HG03280 (cell line): ENCODE data around the gene LCE6A.

Experiments used
- ATAC-seq: cut with Tn5 transposase; IDR thresholded peaks from one replicate; pipeline ENCODE4 v1.9.1; 2021; ENCODE audit warnings: mild to moderate bottlenecking, moderate library complexity; ENCODE audit not compliant: unreplicated experiment

Gene LCE6A

DNA sequence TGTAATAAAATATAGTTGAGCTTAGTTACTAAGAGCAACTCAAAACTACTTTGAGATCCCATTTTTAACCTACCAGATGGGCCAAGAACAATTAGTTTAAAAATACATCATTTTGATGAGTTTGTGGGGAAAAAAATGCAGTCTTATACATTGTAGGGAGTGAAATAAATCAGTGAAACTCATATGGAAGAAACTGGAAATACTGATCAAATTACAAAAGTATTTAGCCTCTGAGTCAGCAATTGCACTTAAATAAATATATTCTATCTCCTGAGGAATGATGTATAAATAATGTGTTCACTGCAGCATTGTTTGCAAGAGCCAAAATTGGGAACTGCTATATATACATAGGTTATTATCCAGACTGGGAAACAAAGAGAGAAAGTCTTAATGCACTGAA is 30.8 kb downstream of the LCE6A start:
- ATAC-seq = no peak

GRCh38 chr1:152876827-152877226 is 34.2 kb downstream of the LCE6A start:
- ATAC-seq = no peak

GRCh38 chr1:152878042-152878441 is 35.4 kb downstream of the LCE6A start, which contains the start of gene SMCP:
Gene SMCP (plus strand): TSS chr1:152878322. CDS start chr1:152884423, 6,101 bp downstream.
- no peak for ATAC-seq

DNA sequence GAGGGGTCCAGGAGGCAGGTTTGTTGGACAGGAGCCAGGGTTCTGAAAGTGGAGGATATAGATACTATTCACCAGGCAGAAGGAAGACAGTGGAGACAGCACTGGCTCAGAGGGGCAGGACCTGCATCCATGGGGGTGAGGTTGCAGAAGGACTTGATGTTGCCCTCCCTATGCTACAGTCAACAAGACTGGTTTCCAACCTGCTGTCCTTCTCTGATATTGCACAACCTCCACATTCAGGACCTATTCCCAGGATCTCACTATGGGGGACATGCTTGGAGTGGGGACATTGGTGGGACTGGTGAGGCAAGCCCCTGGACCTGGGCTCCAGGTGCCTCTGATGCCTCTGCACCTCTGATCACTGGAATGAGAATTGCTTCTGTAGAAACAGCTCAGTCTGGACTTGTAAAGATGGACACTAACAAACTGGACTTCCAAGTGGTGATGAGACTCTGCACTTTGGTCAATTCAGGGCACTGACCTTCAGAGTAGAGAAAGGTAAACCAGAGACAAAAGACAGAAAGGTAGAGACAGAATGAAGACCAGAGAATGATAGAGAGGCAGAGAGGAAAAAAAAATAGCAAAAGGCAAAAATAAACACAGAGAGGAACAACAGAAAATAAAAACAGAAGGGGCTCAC is 37.0 kb downstream of the LCE6A start:
- no peak for ATAC-seq

DNA sequence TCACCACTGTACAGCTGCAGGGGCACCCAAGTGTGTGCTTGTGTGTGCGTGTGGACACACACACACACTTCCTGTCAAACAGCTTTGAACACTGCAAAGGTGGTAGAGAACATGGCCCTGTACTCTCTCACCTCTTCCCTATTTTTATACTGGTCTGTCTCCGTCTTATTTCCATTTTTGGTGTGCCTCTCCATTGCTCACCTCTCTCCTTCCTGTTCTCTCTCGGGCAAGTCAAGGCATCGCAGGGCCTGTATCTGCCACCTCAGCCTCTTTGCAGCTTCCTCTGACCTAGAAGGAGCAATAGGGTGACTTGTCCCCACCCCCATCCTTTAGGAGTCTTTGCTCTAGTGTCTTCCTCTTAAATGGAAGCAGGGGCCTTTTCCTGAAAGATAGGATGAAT is 37.7 kb downstream of the LCE6A start:
- ATAC-seq = no peak

DNA sequence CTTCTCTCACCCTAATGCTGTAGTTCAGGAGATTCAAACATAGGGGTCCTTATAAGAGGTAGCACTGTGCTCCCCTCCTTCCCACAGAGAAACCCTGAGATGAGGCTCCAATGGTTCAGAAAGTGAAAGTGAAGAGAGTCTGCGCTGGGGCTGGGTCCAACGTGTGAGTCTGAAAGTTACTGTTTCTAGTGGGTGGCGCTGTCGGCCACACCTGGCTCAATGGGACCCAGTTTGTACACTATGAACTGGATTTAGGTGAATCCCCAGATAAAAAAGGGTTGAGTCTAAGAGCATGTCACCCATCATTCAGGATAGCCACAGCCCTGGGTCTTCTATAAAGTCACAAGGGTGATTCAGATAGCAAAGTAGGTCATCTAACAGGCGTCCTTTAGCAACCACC is 38.3 kb downstream of the LCE6A start:
- ATAC-seq = no peak

DNA sequence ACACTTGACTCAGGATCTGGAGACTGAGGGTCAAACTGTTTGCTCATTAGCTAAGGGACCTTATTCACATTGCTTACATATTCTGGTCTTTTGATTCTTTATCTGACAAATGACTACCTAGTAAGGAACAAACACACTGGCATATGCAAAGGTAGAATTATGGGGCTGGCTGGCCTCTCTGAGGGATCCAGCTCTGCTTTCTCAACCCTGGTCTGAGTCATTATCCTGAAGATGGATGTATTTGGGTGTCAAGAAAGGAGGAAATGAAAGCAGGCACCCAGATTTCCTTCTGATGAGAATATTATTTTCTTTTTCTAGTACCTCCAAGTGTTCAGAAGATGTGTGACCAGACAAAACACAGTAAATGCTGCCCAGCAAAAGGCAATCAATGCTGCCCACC is 41.4 kb downstream of the LCE6A start:
- ATAC-seq = no peak

GRCh38 chr1:152884506-152884905 is 41.9 kb downstream of the LCE6A start:
- no peak for ATAC-seq

DNA sequence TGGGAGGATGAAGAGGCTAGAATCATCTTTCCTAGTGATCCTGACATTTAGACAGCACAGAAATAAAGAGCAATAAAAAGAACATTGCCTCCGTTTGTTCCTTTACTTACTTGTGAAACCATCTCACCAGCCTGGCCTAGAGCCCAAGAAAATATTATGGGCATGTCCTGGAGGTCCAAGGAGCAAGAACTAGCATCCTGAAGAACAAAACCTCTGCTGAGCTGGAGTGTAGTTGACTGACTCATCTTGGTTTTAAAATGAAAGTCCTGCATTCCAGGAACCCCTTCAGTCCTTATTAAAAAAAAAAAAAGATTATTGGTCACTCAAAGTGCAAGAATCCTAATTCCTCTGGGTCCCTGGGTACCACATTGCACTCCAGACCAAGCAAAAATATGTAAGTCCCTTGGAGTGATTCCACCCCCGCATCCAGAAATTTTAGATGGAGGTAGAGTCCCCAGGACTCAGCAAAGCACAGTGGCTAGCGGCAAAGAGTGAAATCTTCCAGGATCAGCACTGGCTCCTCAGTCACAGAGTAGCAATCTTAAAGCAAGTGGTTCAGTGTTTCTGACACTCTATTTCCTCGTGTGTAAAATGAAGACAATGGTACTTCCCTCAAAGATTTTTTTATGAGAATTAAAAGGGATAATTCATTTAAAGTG is 42.4 kb downstream of the LCE6A start:
- ATAC-seq = no peak

DNA sequence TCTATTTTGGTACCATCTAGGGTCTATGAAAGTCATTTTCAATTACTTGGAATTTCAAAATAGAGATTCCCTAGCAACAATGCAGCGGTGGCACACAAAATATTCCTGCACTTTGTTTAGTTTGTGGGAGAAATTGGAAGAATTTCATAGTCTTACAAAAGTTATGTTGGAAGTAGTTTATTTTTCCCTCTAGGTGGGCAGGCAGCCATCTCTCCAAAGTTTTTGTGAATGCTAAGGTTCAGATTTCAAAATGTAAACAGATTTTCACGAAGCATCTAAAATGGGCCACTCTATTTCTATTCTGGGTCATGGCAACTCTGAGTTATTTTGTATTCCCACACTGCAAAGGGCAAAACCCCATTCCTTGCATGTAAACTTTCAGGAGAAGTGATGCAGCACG is 43.4 kb downstream of the LCE6A start:
- ATAC-seq = no peak

- ATAC-seq = no peak
These were observed 44.2 kb downstream of the LCE6A start for GRCh38 chr1:152886758-152887409.

DNA sequence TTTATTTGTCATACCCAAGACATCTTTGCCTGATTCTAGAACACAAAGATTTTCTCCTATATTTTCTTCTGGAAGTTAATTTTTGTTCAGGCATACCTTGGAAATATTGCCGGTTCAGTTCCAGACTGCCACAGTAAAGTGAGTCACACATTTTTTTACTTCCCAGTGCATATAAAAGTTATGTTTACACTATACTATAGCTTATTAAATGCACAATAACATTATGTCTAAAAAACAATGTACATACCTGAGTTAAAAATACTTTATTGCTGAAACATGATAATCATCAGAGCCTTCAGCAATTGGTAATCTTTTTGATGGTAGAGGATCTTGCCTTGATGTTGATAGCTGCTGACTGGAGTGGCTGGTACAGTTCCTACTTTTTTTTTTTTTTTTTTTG is 45.5 kb downstream of the LCE6A start:
- ATAC-seq = no peak
